Loucy (cell line): ENCODE measurements around the gene MAPK6.
"Not testable (repeated sequence)": the region's sequence is repeated elsewhere in the genome, so short reads cannot be mapped to it uniquely, and the experiment has no call there.

Experiments used
- H2AFZ ChIP-seq: fragments of 200-600 bp; sonication (generic); 2 replicates; pipeline ENCODE4 v1.6.0; 2016; ENCODE audit warnings: antibody characterized with exemption, mild to moderate bottlenecking, low read length, moderate library complexity
- H3F3A ChIP-seq: fragments of 200-600 bp; 2 replicates; pipeline ENCODE4 v1.6.0; 2016; ENCODE audit warnings: antibody characterized with exemption, low read depth, mild to moderate bottlenecking
- H3K27me3 ChIP-seq: fragments of 200-600 bp; sonication (generic); 2 replicates; pipeline ENCODE4 v1.6.1; 2014; ENCODE audit warnings: low read length, mild to moderate bottlenecking; ENCODE audit not compliant: insufficient read depth, poor library complexity, severe bottlenecking
- H3K36me3 ChIP-seq: fragments of 200-600 bp; sonication (generic); 2 replicates; pipeline ENCODE4 v1.6.1; 2016; ENCODE audit warnings: low read length; ENCODE audit not compliant: insufficient read depth
- H3K4me1 ChIP-seq: fragments of 200-600 bp; sonication (generic); 2 replicates; pipeline ENCODE4 v1.5.1; 2014; ENCODE audit warnings: low read length, mild to moderate bottlenecking; ENCODE audit not compliant: insufficient read depth, poor library complexity, severe bottlenecking
- H3K4me2 ChIP-seq: fragments of 200-600 bp; sonication (generic); 2 replicates; pipeline ENCODE4 v1.6.0; 2014; ENCODE audit warnings: antibody characterized with exemption, low read length, low read depth, mild to moderate bottlenecking; ENCODE audit not compliant: poor library complexity, severe bottlenecking
- H3K4me3 ChIP-seq: fragments of 200-600 bp; sonication (generic); 2 replicates; pipeline ENCODE4 v1.5.1; 2014; ENCODE audit warnings: low read length, mild to moderate bottlenecking, mixed read lengths; ENCODE audit not compliant: poor library complexity, severe bottlenecking
- H3K79me2 ChIP-seq: fragments of 200-600 bp; sonication (generic); 2 replicates; pipeline ENCODE4 v1.6.1; 2014; ENCODE audit warnings: low read length; ENCODE audit not compliant: insufficient read depth
- H3K9ac ChIP-seq: fragments of 200-600 bp; sonication (generic); 2 replicates; pipeline ENCODE4 v1.6.0; 2014; ENCODE audit warnings: mild to moderate bottlenecking, low read depth, low read length, moderate library complexity; ENCODE audit not compliant: poor library complexity, severe bottlenecking
- H3K9me2 ChIP-seq: fragments of 200-600 bp; sonication (generic); replicated peaks from 2 replicates; pipeline ENCODE4 v1.6.1; 2016; ENCODE audit warnings: low read depth, low read length, mixed read lengths
- H3K9me3 ChIP-seq: fragments of 200-600 bp; sonication (generic); 2 replicates; pipeline ENCODE4 v1.6.1; 2014; ENCODE audit warnings: mild to moderate bottlenecking, antibody characterized with exemption, low read length, low read depth; ENCODE audit not compliant: insufficient read depth
- H4K20me1 ChIP-seq: fragments of 200-600 bp; sonication (generic); 2 replicates; pipeline ENCODE4 v1.6.0; 2014; ENCODE audit warnings: antibody characterized with exemption, low read length, mild to moderate bottlenecking; ENCODE audit not compliant: insufficient read depth, poor library complexity, severe bottlenecking
- EZH2phosphoT487 ChIP-seq: fragments of 200-600 bp; IDR thresholded peaks from 2 replicates; pipeline ENCODE4 v1.6.1; 2018; ENCODE audit warnings: antibody characterized with exemption, mild to moderate bottlenecking, moderate library complexity, borderline replicate concordance
- TF ChIP-seq, protein P1 (sequence below): fragments of 200-600 bp; sonication (generic); conservative IDR thresholded peaks from 2 replicates; pipeline ENCODE4 v1.5.1; 2014; ENCODE audit warnings: mild to moderate bottlenecking, antibody characterized with exemption, low read length

MAPK6 gene

DNA sequence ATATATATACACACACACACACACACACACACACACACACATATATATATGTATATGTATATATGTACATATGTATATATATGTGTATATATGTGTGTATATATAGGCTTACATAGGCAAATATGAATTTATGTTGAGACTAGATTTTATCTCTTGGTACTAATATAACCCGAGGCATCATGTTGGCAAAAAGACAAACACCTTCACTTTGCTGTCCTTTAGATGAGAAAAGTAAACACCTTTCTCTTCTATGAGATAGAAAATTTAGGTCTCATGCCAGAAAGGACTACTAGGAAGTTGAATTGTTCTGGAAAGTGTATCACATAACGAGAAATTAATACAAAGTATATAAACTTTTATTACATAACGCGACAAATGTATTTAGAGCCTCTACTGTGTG lies 27.9 kb upstream of the MAPK6 start:
- Histone ChIP-seq H3K9me2 (no peaks in the 10 kb centered on the region), H3K9ac (no peak overlapping the region), H3K4me2 (no peak overlapping the region), H3K36me3 (no peaks in the 10 kb centered on the region), H3K9me3 (no peaks in the 10 kb centered on the region), H3K4me3 (no peak overlapping the region), H2AFZ (no peak overlapping the region), H4K20me1 (no peaks in the 10 kb centered on the region), H3K27me3 (no peaks in the 10 kb centered on the region), H3K4me1 (no peaks in the 10 kb centered on the region), H3F3A (no peaks in the 10 kb centered on the region), H3K79me2 (no peaks in the 10 kb centered on the region)
- no peak for TF ChIP-seq EZH2phosphoT487
- TF ChIP-seq, protein P1, sequence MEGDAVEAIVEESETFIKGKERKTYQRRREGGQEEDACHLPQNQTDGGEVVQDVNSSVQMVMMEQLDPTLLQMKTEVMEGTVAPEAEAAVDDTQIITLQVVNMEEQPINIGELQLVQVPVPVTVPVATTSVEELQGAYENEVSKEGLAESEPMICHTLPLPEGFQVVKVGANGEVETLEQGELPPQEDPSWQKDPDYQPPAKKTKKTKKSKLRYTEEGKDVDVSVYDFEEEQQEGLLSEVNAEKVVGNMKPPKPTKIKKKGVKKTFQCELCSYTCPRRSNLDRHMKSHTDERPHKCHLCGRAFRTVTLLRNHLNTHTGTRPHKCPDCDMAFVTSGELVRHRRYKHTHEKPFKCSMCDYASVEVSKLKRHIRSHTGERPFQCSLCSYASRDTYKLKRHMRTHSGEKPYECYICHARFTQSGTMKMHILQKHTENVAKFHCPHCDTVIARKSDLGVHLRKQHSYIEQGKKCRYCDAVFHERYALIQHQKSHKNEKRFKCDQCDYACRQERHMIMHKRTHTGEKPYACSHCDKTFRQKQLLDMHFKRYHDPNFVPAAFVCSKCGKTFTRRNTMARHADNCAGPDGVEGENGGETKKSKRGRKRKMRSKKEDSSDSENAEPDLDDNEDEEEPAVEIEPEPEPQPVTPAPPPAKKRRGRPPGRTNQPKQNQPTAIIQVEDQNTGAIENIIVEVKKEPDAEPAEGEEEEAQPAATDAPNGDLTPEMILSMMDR = no peak

DNA sequence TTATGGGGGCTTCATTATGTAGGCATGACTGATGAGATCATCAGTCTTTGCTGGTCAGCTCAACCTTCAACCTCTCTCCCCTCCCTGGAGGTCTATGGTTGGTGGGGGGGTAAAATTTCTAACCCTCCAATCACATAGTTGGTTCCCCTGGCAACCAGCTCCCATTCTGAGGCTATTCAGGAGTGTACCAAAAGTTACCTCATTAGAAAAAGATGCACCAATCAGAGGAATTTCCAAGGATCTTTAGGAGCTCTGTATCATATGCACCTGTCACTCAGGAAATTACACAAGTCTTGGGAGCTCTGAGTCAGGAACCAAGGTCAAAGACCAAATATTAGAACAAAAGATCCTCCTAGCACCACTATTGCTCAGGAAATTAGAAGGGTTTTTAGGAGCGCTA lies 26.1 kb upstream of the MAPK6 start:
- Histone ChIP-seq H3K9me3 (no peaks in the 10 kb centered on the region), H3K4me1 (no peaks in the 10 kb centered on the region), H3K9ac (no peak overlapping the region), H3K4me3 (no peak overlapping the region), H3F3A (no peaks in the 10 kb centered on the region), H3K79me2 (no peaks in the 10 kb centered on the region), H3K27me3 (no peaks in the 10 kb centered on the region), H4K20me1 (no peaks in the 10 kb centered on the region), H3K9me2 (no peaks in the 10 kb centered on the region), H3K4me2 (no peak overlapping the region), H3K36me3 (no peaks in the 10 kb centered on the region), H2AFZ (no peak overlapping the region)
- TF ChIP-seq EZH2phosphoT487 = no peak
- TF ChIP-seq, protein P1 = no peak

DNA sequence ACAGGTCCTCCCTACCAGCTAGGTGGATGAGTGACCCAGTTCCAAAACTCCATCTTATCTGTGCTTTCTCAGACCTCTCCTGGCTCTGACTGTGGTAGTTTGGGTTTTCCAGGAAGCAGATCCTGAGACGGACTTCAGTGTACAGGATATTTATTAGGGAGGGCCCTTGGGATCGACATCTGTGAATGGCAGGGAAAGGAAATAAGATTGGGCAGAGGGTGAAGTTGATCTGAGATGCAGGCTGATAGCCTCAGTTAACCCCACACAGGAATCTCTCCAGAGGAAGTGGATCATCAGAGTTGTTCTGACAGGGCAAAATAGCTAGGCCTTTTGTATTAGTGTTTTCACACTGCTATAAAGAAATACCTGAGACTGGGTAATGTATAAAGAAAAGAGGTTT lies 16.7 kb upstream of the MAPK6 start:
- TF ChIP-seq, protein P1 = no peak
- H3K79me2 ChIP-seq = no peaks in the 10 kb centered on the region
- H3K4me3 ChIP-seq = no peak overlapping the region
- H4K20me1 ChIP-seq = no peaks in the 10 kb centered on the region
- H3F3A ChIP-seq = no peaks in the 10 kb centered on the region
- no peak overlapping the region for H3K4me2 ChIP-seq
- H3K27me3 ChIP-seq = no peaks in the 10 kb centered on the region
- H3K9me2 ChIP-seq = no peaks in the 10 kb centered on the region
- no peak overlapping the region for H2AFZ ChIP-seq
- H3K9ac ChIP-seq = no peak overlapping the region
- peaks cover 12% of the 10 kb centered on the region for H3K4me1 ChIP-seq
- no peaks in the 10 kb centered on the region for H3K36me3 ChIP-seq
- H3K9me3 ChIP-seq = no peaks in the 10 kb centered on the region

DNA sequence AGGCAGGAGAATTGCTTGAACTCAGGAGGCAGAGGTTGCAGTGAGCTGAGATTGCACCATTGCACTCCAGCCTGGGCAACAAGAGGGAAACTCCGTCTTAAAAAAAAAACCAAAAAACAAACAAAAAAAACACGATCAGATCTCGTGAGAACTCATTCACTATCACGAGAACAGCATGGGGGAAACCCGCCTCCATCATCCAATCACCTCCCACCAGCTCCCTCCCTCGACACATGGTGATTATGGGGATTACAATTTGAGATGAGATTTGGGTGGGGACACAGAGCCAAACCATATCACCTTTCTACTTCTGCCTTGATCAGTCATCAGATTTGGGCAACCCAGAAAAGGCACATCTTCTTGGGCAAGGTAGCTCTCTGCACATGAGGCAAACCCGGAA lies 15.9 kb upstream of the MAPK6 start:
- not testable (repeated sequence) for H3F3A ChIP-seq, H3K4me2 ChIP-seq, H3K79me2 ChIP-seq, H3K9me2 ChIP-seq, H2AFZ ChIP-seq, H3K4me3 ChIP-seq, H3K9ac ChIP-seq, H3K36me3 ChIP-seq, H4K20me1 ChIP-seq, H3K27me3 ChIP-seq, H3K9me3 ChIP-seq
- peaks cover 14% of the 10 kb centered on the region for H3K4me1 ChIP-seq
